Measurements from ENCODE around the gene GLYATL1B. TPM values are rescaled to one million over a fixed set of nuclear protein-coding genes. Genes with fewer than 3 reads are reported as not detected.
A peak's percentile ranks its signal among the peaks of the same experiment; 100 is the strongest.
"Not testable (repeated sequence)": the region's sequence is repeated elsewhere in the genome, so short reads cannot be mapped to it uniquely, and the experiment has no call there.

Gene GLYATL1B
- total RNA-seq (not detected), polyA plus RNA-seq (not detected)
- long read RNA-seq, donor 1: 0 reads
- long read RNA-seq, donor 2: 0 reads
- long read RNA-seq, donor 3: 0 reads

GRCh38 chr11:59086007-59086406 lies at the start of gene GLYATL1B:
Gene GLYATL1B, plus strand, starts transcription at chr11:59086307. Its CDS starts 0 bp downstream, at chr11:59086307.
- H3K36me3 ChIP-seq; intact Hi-C loops (cut with DNase I); DNase-seq; ATAC-seq; H3K9me3 ChIP-seq; H3K4me3 ChIP-seq; H3K27me3 ChIP-seq; H3K4me1 ChIP-seq; H3K27ac ChIP-seq: not testable (repeated sequence)
- 80 to 90% (median 88%) methylated on average over 5 of the region's 5 CpGs for WGBS, 4 donors

- H3K4me1 ChIP-seq; ATAC-seq; DNase-seq; H3K27ac ChIP-seq; H3K36me3 ChIP-seq; intact Hi-C loops (cut with DNase I); H3K4me3 ChIP-seq; H3K9me3 ChIP-seq: not testable (repeated sequence)
- 59 to 92% (median 88%) methylated on average over 1 to 2 of the region's 2 CpGs for WGBS, 4 donors
- peaks cover 0 to 13% (median 0%) of the 10 kb centered on the region in 9 donors for H3K27me3 ChIP-seq
Observed at GRCh38 chr11:59036542-59036941, 49.6 kb upstream of the GLYATL1B start.

GRCh38 chr11:59037434-59037833 lies 48.7 kb upstream of the GLYATL1B start:
- H3K9me3 ChIP-seq; H3K36me3 ChIP-seq; H3K27ac ChIP-seq; intact Hi-C loops (cut with DNase I); H3K4me1 ChIP-seq; H3K4me3 ChIP-seq: not testable (repeated sequence)
- DNase-seq (peak in 1 of 5 donors; percentile 42), ATAC-seq (peak in 2 of 4 donors; percentile 49)
- whole genome bisulfite sequencing, 4 donors: 55 to 94% (median 81%) methylated on average over 1 of the region's 1 CpG
- H3K27me3 ChIP-seq: peaks cover 0 to 13% (median 0%) of the 10 kb centered on the region in 9 donors

- ATAC-seq (no peak), DNase-seq (no peak)
- H3K27me3 ChIP-seq: peaks cover 0 to 7% (median 0%) of the 10 kb centered on the region in 9 donors
- no peaks in the 10 kb centered on the region for H3K4me1 ChIP-seq
- no peak overlapping the region for H3K4me3 ChIP-seq
- peaks cover 0 to 5% (median 0%) of the 10 kb centered on the region in 12 donors for H3K9me3 ChIP-seq
- no peaks in the 10 kb centered on the region for H3K36me3 ChIP-seq
- WGBS, 4 donors: 51 to 61% (median 54%) methylated on average over 3 of the region's 3 CpGs
- TF ChIP-seq CTCF (IDR thresholded peaks at IDR 0.05) (no peak), POLR2A (IDR thresholded peaks at IDR 0.05) (no peak)
- intact Hi-C loops (cut with DNase I): no loop called here
- H3K27ac ChIP-seq: no peak overlapping the region
Observed at GRCh38 chr11:59040607-59041006, 45.5 kb upstream of the GLYATL1B start.

GRCh38 chr11:59051383-59051782 lies 34.7 kb upstream of the GLYATL1B start:
- H3K4me1 ChIP-seq, H3K4me3 ChIP-seq, H3K36me3 ChIP-seq, ATAC-seq, DNase-seq, H3K27ac ChIP-seq, H3K9me3 ChIP-seq: not testable (repeated sequence)
- H3K27me3 ChIP-seq: peaks cover 0 to 12% (median 0%) of the 10 kb centered on the region in 9 donors
- intact Hi-C loops (cut with DNase I): loop anchor here in 7 of 10 donors (5.0 to 10.0 kb wide), 4 partner anchors 83 to 106 kb away; no protein-coding TSS in a partner anchor
- WGBS, 4 donors: 61 to 79% (median 73%) methylated on average over 1 of the region's 1 CpG

- intact Hi-C loops (cut with DNase I): loop anchor here in 7 of 10 donors (2.0 to 10.0 kb wide), 5 partner anchors 82 to 105 kb away; no protein-coding TSS in a partner anchor
- H3K4me3 ChIP-seq, H3K27ac ChIP-seq, H3K9me3 ChIP-seq, ATAC-seq, DNase-seq, H3K4me1 ChIP-seq, H3K36me3 ChIP-seq: not testable (repeated sequence)
- peaks cover 0 to 19% (median 0%) of the 10 kb centered on the region in 9 donors for H3K27me3 ChIP-seq
- WGBS, 4 donors: 34 to 42% (median 36%) methylated on average over 2 of the region's 2 CpGs
Observed at GRCh38 chr11:59052355-59052754, 33.8 kb upstream of the GLYATL1B start.

GRCh38 chr11:59053387-59053786 lies 32.7 kb upstream of the GLYATL1B start:
- 24 to 36% (median 32%) methylated on average over 2 of the region's 2 CpGs for WGBS, 4 donors
- H3K4me1 ChIP-seq: peaks cover 0 to 7% (median 0%) of the 10 kb centered on the region in 12 donors
- intact Hi-C loops (cut with DNase I): loop anchor here in 7 of 10 donors (2.0 to 10.0 kb wide), 5 partner anchors 81 to 104 kb away; no protein-coding TSS in a partner anchor
- DNase-seq (peak; percentile 34 to 68 (median 43)), ATAC-seq (no peak)
- H3K4me3 ChIP-seq: no peak overlapping the region
- H3K36me3 ChIP-seq: no peaks in the 10 kb centered on the region
- H3K9me3 ChIP-seq: no peaks in the 10 kb centered on the region
- TF ChIP-seq CTCF (IDR thresholded peaks at IDR 0.05) (peak; percentile 40 to 70 (median 60)), POLR2A (IDR thresholded peaks at IDR 0.05) (no peak)
- no peak overlapping the region for H3K27ac ChIP-seq
- peaks cover 0 to 29% (median under 1%) of the 10 kb centered on the region in 9 donors for H3K27me3 ChIP-seq

Data from heart left ventricle (tissue), 16 donors.